Tibial nerve (tissue), 3 donors: ENCODE results near the gene NOS1AP.

Experiments
- CTCF ChIP-seq, 5 experiments: fragments of 200-600 bp in 3 of 5; fragments of 450-650 bp in 2 of 5; sonication (generic) in 3 of 5; IDR thresholded peaks; one replicate each; pipeline ENCODE4 v1.5.1; 2016 to 2019; ENCODE audit warnings: antibody characterized with exemption in 5 of 5, mild to moderate bottlenecking in 3 of 5, moderate library complexity in 2 of 5
- POLR2A ChIP-seq, 2 donors: fragments of 450-650 bp; IDR thresholded peaks; one replicate each; pipeline ENCODE4 v1.6.1; 2017; ENCODE audit warnings: antibody characterized with exemption in 2 of 2, mild to moderate bottlenecking in 2 of 2, moderate library complexity in 2 of 2

- TF ChIP-seq CTCF (IDR thresholded peaks at IDR 0.05) = no peak
- no peak for TF ChIP-seq POLR2A (IDR thresholded peaks at IDR 0.05)
Measured at GRCh38 chr1:162376691-162377090, 307.2 kb downstream of the NOS1AP start, which contains the start of gene SPATA46.
